ENCODE results near the gene PSME4. TPM values are rescaled to one million over a fixed set of nuclear protein-coding genes. Genes with fewer than 3 reads are reported as not detected.

PSME4 gene
- total RNA-seq, 6 experiments from 2014 or later: 28.1 to 36.7 (median 29.5) TPM

- DNase-seq (no peak), ATAC-seq (peak in 1 of 4 donors; percentile 16)
- Histone ChIP-seq H3K9me3 (no peaks in the 10 kb centered on the region), H3K27ac (no peak overlapping the region), H3K36me3 (peaks cover 0 to 27% (median 8%) of the 10 kb centered on the region in 4 donors), H3K4me3 (no peak overlapping the region), H3K4me1 (no peaks in the 10 kb centered on the region), H3K27me3 (no peaks in the 10 kb centered on the region)
- intact Hi-C loops (cut with DNase I): no loop called here
- TF ChIP-seq POLR2A (IDR thresholded peaks at IDR 0.05): no peak
- no peak for TF ChIP-seq CTCF (IDR thresholded peaks at IDR 0.05)
- 0% methylated on average over 1 of the region's 1 CpG for WGBS (ENCODE audit: insufficient coverage, low coverage, low lambda C conversion rate, missing lambda C conversion rate)
Measured at GRCh38 chr2:53877112-53877511, 93.7 kb downstream of the PSME4 start.

GRCh38 chr2:53874401-53874950 is 96.3 kb downstream of the PSME4 start:
- no peak for DNase-seq
- Histone ChIP-seq H3K4me3 (no peak overlapping the region), H3K9me3 (no peaks in the 10 kb centered on the region), H3K4me1 (no peaks in the 10 kb centered on the region), H3K36me3 (peaks cover 0 to 31% (median 8%) of the 10 kb centered on the region in 4 donors), H3K27me3 (no peaks in the 10 kb centered on the region), H3K27ac (no peak overlapping the region)
- 96% methylated on average over 7 of the region's 7 CpGs for WGBS (ENCODE audit: insufficient coverage, low coverage, low lambda C conversion rate, missing lambda C conversion rate)
- intact Hi-C loops (cut with DNase I): no loop called here
- ATAC-seq: no peak
- TF ChIP-seq POLR2A (IDR thresholded peaks at IDR 0.05): no peak
- TF ChIP-seq CTCF (IDR thresholded peaks at IDR 0.05): no peak

GRCh38 chr2:53867773-53868172 is 103.0 kb downstream of the PSME4 start:
- ATAC-seq (no peak), DNase-seq (no peak)
- peaks cover 0 to 28% (median 7%) of the 10 kb centered on the region in 4 donors for H3K36me3 ChIP-seq
- TF ChIP-seq CTCF (IDR thresholded peaks at IDR 0.05): no peak
- TF ChIP-seq POLR2A (IDR thresholded peaks at IDR 0.05): no peak
- H3K4me1 ChIP-seq: peaks cover 0 to 27% (median 0%) of the 10 kb centered on the region in 4 donors
- no peaks in the 10 kb centered on the region for H3K9me3 ChIP-seq
- H3K27me3 ChIP-seq: no peaks in the 10 kb centered on the region
- no peak overlapping the region for H3K27ac ChIP-seq
- 96% methylated on average over 2 of the region's 2 CpGs for WGBS (ENCODE audit: insufficient coverage, low coverage, low lambda C conversion rate, missing lambda C conversion rate)
- intact Hi-C loops (cut with DNase I): no loop called here
- no peak overlapping the region for H3K4me3 ChIP-seq

GRCh38 chr2:53867169-53867568 is 103.6 kb downstream of the PSME4 start:
- intact Hi-C loops (cut with DNase I): no loop called here
- TF ChIP-seq CTCF (IDR thresholded peaks at IDR 0.05) (no peak), POLR2A (IDR thresholded peaks at IDR 0.05) (no peak)
- Histone ChIP-seq H3K27me3 (no peaks in the 10 kb centered on the region), H3K36me3 (peaks cover 0 to 28% (median 7%) of the 10 kb centered on the region in 4 donors), H3K4me3 (no peak overlapping the region), H3K27ac (no peak overlapping the region), H3K4me1 (peaks cover 0 to 29% (median 0%) of the 10 kb centered on the region in 4 donors), H3K9me3 (no peaks in the 10 kb centered on the region)
- ATAC-seq: peak; percentile 22 to 59 (median 42)
- no peak for DNase-seq
- WGBS (ENCODE audit: insufficient coverage, low coverage, low lambda C conversion rate, missing lambda C conversion rate): 90% methylated on average over 3 of the region's 5 CpGs

Measured in right lobe of liver (tissue), 6 donors.